Measurements from ENCODE around the gene TPK1.

Gene TPK1

GRCh38 chr7:144738146-144738545, 97.7 kb downstream of the TPK1 start:
- no peak overlapping the region for H3K4me3 ChIP-seq (ENCODE audit: low read depth, low read length)
- in situ Hi-C loops (cut with HindIII; ENCODE audit: low pct_ligation_motif_present, low sequenced_read_pairs) = no loop called here
- no peak for TF ChIP-seq CTCF (IDR thresholded peaks at IDR 0.05; ENCODE audit: low read depth, low read length, missing control alignments)
- no peak for DNase-seq
- no peaks in the 10 kb centered on the region for H3K27me3 ChIP-seq (replicated peaks)
- H3K27ac ChIP-seq = no peak overlapping the region
- H3K36me3 ChIP-seq (replicated peaks) = no peaks in the 10 kb centered on the region

DNA sequence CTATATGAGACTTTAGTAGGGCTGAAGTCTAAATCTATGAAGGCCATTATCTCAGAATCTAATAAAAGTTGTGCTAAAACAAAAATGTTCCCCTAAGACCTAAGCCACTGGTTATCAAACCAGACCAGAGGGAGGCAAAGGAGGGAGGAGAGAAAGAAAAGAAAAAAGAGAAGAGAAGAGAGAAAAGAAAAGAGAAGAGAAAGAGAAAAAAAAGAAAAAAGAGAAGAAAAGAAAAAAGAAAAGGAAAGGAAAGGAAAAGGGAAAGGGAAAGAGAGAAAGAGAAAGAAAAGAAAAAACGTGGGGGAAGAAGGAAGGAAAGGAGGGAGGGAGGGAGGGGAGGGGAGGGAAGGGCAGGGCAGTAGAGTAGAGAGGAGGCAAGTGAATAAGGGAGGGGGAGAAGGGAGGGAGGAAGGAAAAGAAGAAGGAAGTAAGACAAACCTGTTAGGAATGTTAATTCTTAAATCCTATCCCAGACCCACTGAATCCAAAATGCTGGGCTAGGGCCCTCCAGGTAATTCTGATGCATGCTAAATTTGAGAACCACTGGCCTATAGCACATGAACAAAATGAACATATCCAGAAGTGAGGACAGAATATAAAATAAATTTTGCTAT, 98.9 kb downstream of the TPK1 start:
- no peak overlapping the region for H3K27ac ChIP-seq
- no peak for TF ChIP-seq CTCF (IDR thresholded peaks at IDR 0.05; ENCODE audit: low read depth, low read length, missing control alignments)
- H3K27me3 ChIP-seq (replicated peaks) = no peaks in the 10 kb centered on the region
- in situ Hi-C loops (cut with HindIII; ENCODE audit: low pct_ligation_motif_present, low sequenced_read_pairs) = no loop called here
- no peaks in the 10 kb centered on the region for H3K36me3 ChIP-seq (replicated peaks)
- H3K4me3 ChIP-seq (ENCODE audit: low read depth, low read length) = no peak overlapping the region
- DNase-seq = no peak

- Histone ChIP-seq H3K27me3 (replicated peaks) (no peaks in the 10 kb centered on the region), H3K27ac (no peak overlapping the region), H3K36me3 (replicated peaks) (no peaks in the 10 kb centered on the region), H3K4me3 (ENCODE audit: low read depth, low read length) (no peak overlapping the region)
- in situ Hi-C loops (cut with HindIII; ENCODE audit: low pct_ligation_motif_present, low sequenced_read_pairs) = no loop called here
- no peak for TF ChIP-seq CTCF (IDR thresholded peaks at IDR 0.05; ENCODE audit: low read depth, low read length, missing control alignments)
- DNase-seq = no peak
Measured at GRCh38 chr7:144735505-144736276, 100.2 kb downstream of the TPK1 start.

DNA sequence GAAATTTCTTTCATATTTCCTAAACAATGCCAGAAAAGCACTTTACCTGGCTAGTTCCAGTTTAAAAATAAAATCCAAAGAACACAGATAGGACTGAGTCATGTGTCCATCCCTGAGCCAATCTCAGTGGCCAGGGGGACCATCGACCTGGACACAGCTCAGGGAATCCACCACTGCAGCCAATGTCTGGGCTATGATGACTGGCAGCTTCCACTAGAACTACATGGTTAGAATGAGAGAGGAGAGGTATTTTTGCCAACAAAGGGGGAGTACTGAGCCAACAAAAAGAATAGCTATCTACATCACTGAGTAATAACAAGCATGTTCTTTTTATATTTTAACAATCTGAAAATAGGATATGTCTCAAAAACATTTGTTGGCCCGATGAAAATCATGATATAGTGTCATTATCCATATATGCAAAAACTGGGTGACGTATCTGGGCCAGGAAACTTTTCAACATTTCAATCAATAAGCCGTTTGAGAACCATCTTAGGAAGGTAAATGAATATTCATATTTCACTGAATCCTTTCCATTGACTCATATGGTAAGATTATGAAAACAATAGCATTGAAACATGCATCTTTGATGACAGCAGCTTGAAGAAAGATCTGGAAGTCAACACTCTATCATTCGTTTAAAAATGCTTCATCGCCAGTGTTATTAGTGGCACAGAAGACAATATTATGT, 104.0 kb downstream of the TPK1 start:
- no peaks in the 10 kb centered on the region for H3K36me3 ChIP-seq (replicated peaks)
- no peak for DNase-seq
- H3K27ac ChIP-seq = no peak overlapping the region
- no peaks in the 10 kb centered on the region for H3K27me3 ChIP-seq (replicated peaks)
- TF ChIP-seq CTCF (IDR thresholded peaks at IDR 0.05; ENCODE audit: low read depth, low read length, missing control alignments) = no peak
- in situ Hi-C loops (cut with HindIII; ENCODE audit: low pct_ligation_motif_present, low sequenced_read_pairs) = no loop called here
- H3K4me3 ChIP-seq (ENCODE audit: low read depth, low read length) = no peak overlapping the region

DNA sequence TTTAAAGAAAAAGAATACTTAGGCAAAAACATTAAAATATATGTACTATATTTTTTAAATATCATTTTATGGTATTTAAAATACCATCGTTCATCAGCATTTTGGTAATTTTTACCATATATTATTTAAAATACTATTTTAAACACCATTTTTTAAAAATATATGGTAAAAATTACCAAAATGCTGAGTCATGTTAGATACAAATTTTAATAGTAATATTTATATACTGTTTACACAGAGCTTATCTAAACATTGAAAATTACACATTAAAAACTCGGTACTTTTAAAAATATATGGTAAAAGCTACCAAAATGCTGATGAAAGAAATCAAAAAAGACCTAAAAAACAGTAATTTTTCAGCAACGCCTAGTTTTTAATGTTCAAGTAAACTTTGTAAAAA, 105.6 kb downstream of the TPK1 start:
- Histone ChIP-seq H3K27ac (no peak overlapping the region), H3K36me3 (replicated peaks) (no peaks in the 10 kb centered on the region), H3K27me3 (replicated peaks) (no peaks in the 10 kb centered on the region), H3K4me3 (ENCODE audit: low read depth, low read length) (no peak overlapping the region)
- in situ Hi-C loops (cut with HindIII; ENCODE audit: low pct_ligation_motif_present, low sequenced_read_pairs) = no loop called here
- no peak for DNase-seq
- no peak for TF ChIP-seq CTCF (IDR thresholded peaks at IDR 0.05; ENCODE audit: low read depth, low read length, missing control alignments)
